Rectal smooth muscle tissue (tissue), 1 donor: Measurements from ENCODE around the gene CD93.

Source experiments
- H3K27ac ChIP-seq: one replicate; pipeline ENCODE4 v1.7.0; 2013; ENCODE audit warnings: low read depth, low read length, inconsistent platforms
- H3K27me3 ChIP-seq: one replicate; pipeline ENCODE4 v1.7.0; 2013; ENCODE audit warnings: low read length; ENCODE audit not compliant: control insufficient read depth, insufficient read depth
- H3K36me3 ChIP-seq: one replicate; pipeline ENCODE4 v1.7.0; 2013; ENCODE audit warnings: low read length; ENCODE audit not compliant: control insufficient read depth, insufficient read depth
- H3K4me1 ChIP-seq: one replicate; pipeline ENCODE4 v1.7.0; 2013; ENCODE audit warnings: low read length; ENCODE audit not compliant: control insufficient read depth, insufficient read depth
- H3K4me3 ChIP-seq: one replicate; pipeline ENCODE4 v1.7.0; 2013; ENCODE audit warnings: low read length
- H3K9ac ChIP-seq: one replicate; pipeline ENCODE4 v1.7.0; 2013; ENCODE audit warnings: low read length

CD93 gene

DNA sequence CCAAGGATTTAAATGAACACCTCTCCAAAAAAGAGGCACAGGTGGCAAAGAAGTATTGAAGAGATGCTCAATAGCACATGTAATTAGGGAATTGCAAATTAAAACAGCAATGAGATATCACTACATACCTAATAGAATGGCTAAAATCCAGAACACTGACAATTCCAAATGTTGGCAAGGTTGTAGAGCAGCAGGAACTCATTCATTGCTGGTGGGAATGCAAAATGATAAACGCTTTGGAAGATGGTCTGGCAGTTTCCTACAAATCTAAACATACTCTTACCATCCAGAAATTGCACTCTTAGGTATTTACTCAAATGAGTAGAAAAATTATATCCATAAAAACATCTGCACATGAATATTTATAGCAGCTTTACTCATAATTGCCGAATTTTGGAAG lies 17.0 kb downstream of the CD93 start:
- Histone ChIP-seq H3K4me1 (no peaks in the 10 kb centered on the region), H3K4me3 (no peak overlapping the region), H3K36me3 (no peaks in the 10 kb centered on the region), H3K9ac (no peak overlapping the region), H3K27me3 (no peaks in the 10 kb centered on the region), H3K27ac (no peak overlapping the region)

DNA sequence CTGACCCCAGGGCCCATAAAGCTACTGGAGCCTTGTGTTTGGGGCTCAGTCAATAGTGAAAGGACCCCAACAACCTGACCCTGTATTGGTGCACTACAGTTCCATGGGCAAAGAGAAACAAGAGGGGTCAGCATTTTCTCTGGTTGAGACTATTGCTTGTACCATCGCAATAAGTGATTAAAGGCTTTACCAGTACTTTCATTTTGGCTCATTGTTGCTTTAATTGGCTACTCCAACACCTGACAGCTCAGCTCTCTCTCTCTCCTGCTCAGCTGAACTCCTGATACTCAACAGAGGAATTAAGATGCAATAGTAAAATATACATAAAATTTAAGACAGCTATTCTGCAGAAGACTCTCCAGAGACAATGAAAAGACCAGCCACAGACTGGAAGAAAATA lies 17.8 kb downstream of the CD93 start:
- no peak overlapping the region for H3K27ac ChIP-seq
- no peaks in the 10 kb centered on the region for H3K4me1 ChIP-seq
- no peaks in the 10 kb centered on the region for H3K36me3 ChIP-seq
- no peak overlapping the region for H3K4me3 ChIP-seq
- no peaks in the 10 kb centered on the region for H3K27me3 ChIP-seq
- no peak overlapping the region for H3K9ac ChIP-seq

DNA sequence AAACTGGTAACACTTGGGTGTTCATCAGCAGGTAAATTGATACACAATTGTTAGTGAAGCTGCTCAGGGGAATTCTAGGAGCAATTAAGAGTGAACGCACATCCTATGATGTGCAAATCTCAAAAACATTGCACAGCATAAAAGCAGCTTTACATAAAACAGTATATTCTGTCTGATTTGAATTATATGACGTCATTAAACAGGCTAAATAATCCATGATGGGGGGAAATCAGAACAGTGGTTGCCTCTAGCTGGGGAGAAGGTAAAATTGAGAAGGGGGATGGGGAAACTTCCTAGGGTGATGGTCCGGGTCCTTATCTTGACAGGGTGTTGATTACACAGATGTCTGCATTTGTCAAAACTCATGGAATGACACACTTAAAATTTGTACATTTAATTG lies 19.4 kb downstream of the CD93 start:
- no peak overlapping the region for H3K4me3 ChIP-seq
- H3K27ac ChIP-seq: no peak overlapping the region
- H3K9ac ChIP-seq: no peak overlapping the region
- no peaks in the 10 kb centered on the region for H3K36me3 ChIP-seq
- no peaks in the 10 kb centered on the region for H3K4me1 ChIP-seq
- H3K27me3 ChIP-seq: no peaks in the 10 kb centered on the region

DNA sequence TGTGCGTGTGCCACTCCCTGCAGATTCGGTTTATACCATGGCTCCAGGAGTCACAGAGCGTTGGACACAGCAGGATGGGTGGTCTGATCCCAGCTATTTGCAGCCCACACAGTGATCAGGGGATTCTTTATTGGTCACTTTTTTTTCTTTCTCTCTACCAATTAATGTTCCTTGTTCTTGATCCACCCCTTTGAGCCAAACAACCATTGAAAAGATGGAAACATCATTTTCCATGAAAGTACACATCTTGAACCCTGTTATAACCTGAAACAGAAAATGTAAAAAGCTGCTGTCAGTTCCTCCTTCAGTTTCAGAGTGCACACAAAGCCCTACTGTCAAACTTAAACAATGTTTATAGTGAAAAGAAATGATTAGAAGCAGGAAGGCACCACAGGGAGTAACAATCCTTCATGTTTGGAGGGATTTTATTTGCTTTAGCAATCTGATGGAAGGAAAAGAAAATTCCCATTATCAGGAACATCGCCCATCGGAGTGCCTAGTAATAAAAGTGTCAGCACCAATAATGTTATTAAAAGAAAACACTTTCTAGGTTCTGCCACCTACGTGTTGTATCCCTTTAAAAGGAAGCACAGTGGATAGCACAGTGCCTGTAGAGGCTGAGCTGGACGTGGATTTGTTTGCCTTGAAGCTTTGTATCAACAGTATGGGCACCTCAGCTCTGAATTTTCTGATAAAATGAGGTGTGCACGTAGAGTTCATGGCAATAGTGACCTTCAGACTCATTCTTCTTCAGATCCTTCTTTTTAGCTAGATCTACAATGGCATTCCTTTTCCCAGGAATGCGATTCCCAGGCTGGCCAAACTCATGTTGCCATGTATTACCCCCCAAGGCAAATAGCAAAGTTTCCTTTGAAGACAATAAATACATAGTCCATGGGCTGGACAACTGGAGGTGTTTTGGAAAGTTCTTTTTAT lies 20.6 kb downstream of the CD93 start:
- Histone ChIP-seq H3K36me3 (no peaks in the 10 kb centered on the region), H3K4me3 (no peak overlapping the region), H3K4me1 (peaks cover 4% of the 10 kb centered on the region), H3K9ac (no peak overlapping the region), H3K27me3 (no peaks in the 10 kb centered on the region), H3K27ac (no peak overlapping the region)

- Histone ChIP-seq H3K36me3 (no peaks in the 10 kb centered on the region), H3K27ac (no peak overlapping the region), H3K4me3 (no peak overlapping the region), H3K27me3 (no peaks in the 10 kb centered on the region), H3K4me1 (peaks cover 4% of the 10 kb centered on the region), H3K9ac (no peak overlapping the region)
Measured at GRCh38 chr20:23063581-23063980, 22.5 kb downstream of the CD93 start.

DNA sequence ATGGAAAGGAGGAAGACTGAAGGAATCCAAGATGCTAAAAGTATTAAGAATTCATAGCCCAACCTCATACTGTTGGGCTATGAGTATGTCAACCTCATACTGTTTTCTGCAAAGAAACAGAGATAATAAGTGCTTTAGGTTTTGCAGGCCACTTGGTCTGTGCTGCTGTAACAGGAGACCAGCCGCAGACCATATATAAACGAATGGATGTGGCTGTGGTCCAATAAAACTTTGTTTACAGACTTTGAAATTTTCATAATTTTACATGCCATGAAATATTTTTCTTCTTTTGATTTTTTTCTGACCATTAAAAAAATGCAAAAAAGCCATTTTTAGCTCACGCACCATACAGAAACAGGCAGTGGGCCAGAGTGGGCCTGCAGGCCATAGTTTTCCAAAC lies 23.0 kb downstream of the CD93 start:
- peaks cover 4% of the 10 kb centered on the region for H3K4me1 ChIP-seq
- H3K27ac ChIP-seq: no peak overlapping the region
- no peaks in the 10 kb centered on the region for H3K36me3 ChIP-seq
- no peaks in the 10 kb centered on the region for H3K27me3 ChIP-seq
- H3K9ac ChIP-seq: no peak overlapping the region
- no peak overlapping the region for H3K4me3 ChIP-seq

DNA sequence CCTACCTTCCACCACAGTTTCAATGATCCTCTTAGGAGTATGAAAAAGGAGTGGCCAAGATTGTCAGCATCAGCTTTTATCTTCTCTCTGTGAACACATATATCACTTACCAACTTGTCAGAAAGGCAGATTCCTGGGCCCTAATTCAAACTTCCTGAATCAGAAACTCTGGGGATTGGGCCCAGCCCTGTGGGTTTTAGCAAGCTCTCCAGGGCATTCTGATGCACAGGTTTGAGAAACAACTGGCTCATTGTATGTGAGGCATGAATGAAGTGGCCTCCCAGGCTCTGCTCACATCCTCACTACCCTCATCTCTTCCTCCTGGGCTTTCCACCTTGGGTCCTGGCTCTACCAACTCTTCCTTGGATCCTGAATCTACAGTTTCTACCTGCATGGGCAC lies 23.5 kb downstream of the CD93 start:
- H3K4me3 ChIP-seq: no peak overlapping the region
- no peaks in the 10 kb centered on the region for H3K36me3 ChIP-seq
- no peaks in the 10 kb centered on the region for H3K27me3 ChIP-seq
- no peak overlapping the region for H3K27ac ChIP-seq
- H3K9ac ChIP-seq: no peak overlapping the region
- peaks cover 4% of the 10 kb centered on the region for H3K4me1 ChIP-seq

- Histone ChIP-seq H3K4me1 (peaks cover 4% of the 10 kb centered on the region), H3K4me3 (no peak overlapping the region), H3K27ac (no peak overlapping the region)
Measured at GRCh38 chr20:23061734-23062561, 24.2 kb downstream of the CD93 start.

GRCh38 chr20:23061262-23061661 lies 24.9 kb downstream of the CD93 start:
- H3K4me3 ChIP-seq: no peak overlapping the region
- no peaks in the 10 kb centered on the region for H3K27me3 ChIP-seq
- H3K9ac ChIP-seq: no peak overlapping the region
- H3K4me1 ChIP-seq: peaks cover 4% of the 10 kb centered on the region
- H3K36me3 ChIP-seq: no peaks in the 10 kb centered on the region
- no peak overlapping the region for H3K27ac ChIP-seq

More at GRCh38 chr20:23061734-23062561, 24.2 kb downstream of the CD93 start:
- H3K27me3 ChIP-seq: no peaks in the 10 kb centered on the region
- H3K36me3 ChIP-seq: no peaks in the 10 kb centered on the region
- H3K9ac ChIP-seq: no peak overlapping the region

- no peaks in the 10 kb centered on the region for H3K36me3 ChIP-seq
- no peaks in the 10 kb centered on the region for H3K27me3 ChIP-seq
- no peak overlapping the region for H3K27ac ChIP-seq
- H3K4me1 ChIP-seq: peaks cover 4% of the 10 kb centered on the region
- no peak overlapping the region for H3K4me3 ChIP-seq
- H3K9ac ChIP-seq: no peak overlapping the region
Measured at GRCh38 chr20:23060629-23061028, 25.5 kb downstream of the CD93 start.

DNA sequence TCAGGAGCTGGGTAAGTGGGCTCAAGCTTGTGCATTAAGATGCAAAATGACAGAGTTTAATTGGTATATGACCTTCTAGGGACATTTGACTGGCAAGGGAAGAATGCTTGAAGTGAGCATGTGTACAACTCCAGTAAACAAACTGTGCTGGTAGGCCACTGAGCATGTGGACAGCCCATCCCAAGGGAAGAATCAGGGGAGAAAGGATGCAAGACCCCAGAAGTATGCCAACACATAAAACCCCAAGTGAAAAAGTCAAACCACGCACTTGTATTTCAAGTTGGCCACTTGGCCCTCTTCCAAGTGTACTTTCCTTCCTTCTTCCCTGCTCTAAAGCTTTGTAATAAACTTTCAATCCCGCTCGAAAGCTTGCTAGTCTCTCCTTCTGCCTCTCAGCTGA lies 26.3 kb downstream of the CD93 start:
- Histone ChIP-seq H3K36me3 (no peaks in the 10 kb centered on the region), H3K9ac (no peak overlapping the region), H3K27me3 (no peaks in the 10 kb centered on the region), H3K4me1 (peaks cover 4% of the 10 kb centered on the region), H3K4me3 (no peak overlapping the region), H3K27ac (no peak overlapping the region)

DNA sequence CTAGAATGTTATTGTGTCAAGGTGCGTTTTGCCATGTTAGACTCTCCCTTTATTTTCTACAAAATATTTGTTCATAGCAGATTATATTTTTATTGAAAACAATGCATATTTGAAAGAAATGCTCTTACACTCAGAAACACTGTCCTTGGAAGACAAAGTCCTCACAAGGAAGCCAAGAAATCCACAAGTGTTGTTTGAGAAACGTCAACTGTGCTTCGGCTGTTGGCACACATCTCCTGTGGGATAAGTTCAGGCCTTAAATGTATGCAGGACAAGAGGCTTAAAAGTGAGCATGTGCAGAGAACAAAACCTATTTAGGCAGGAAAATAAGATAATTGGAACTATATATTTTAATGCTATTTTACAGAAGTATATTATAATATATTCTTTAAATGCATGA lies 27.1 kb downstream of the CD93 start:
- Histone ChIP-seq H3K9ac (no peak overlapping the region), H3K27me3 (no peaks in the 10 kb centered on the region), H3K4me3 (no peak overlapping the region), H3K36me3 (no peaks in the 10 kb centered on the region), H3K4me1 (peaks cover 4% of the 10 kb centered on the region), H3K27ac (no peak overlapping the region)
